ENCODE measurements around the gene NKX6-1.

NKX6-1 gene

GRCh38 chr4:84501721-84502267 is 2.7 kb upstream of the NKX6-1 start:
- H3K36me3 Mint-ChIP-seq (ENCODE audit: low read depth), result no peaks in the 10 kb centered on the region
- H3K4me3 Mint-ChIP-seq, result no peak overlapping the region
- no peak overlapping the region for H3K27ac Mint-ChIP-seq
- TF ChIP-seq CTCF (IDR thresholded peaks at IDR 0.05; ENCODE audit: unreplicated experiment in 3 of 3), result no peak
- peaks cover 2% of the 10 kb centered on the region for H3K9me3 Mint-ChIP-seq
- H3K4me1 Mint-ChIP-seq, result peaks cover 20% of the 10 kb centered on the region
- H3K27me3 Mint-ChIP-seq (ENCODE audit: low read depth), result peaks cover 88% of the 10 kb centered on the region

- peaks cover 2% of the 10 kb centered on the region for H3K9me3 Mint-ChIP-seq
- H3K36me3 Mint-ChIP-seq (ENCODE audit: low read depth), result no peaks in the 10 kb centered on the region
- H3K27me3 Mint-ChIP-seq (ENCODE audit: low read depth), result peaks cover 92% of the 10 kb centered on the region
- TF ChIP-seq CTCF (IDR thresholded peaks at IDR 0.05; ENCODE audit: unreplicated experiment in 3 of 3), result no peak
- peaks cover 23% of the 10 kb centered on the region for H3K4me1 Mint-ChIP-seq
- no peak overlapping the region for H3K4me3 Mint-ChIP-seq
- no peak overlapping the region for H3K27ac Mint-ChIP-seq
These were observed 2.1 kb upstream of the NKX6-1 start for GRCh38 chr4:84501202-84501503.

GRCh38 chr4:84500386-84501201 is 1.5 kb upstream of the NKX6-1 start:
- Mint-ChIP-seq H3K4me3 (peak overlapping the region; percentile 38 to 88 (median 81)), H3K4me1 (peaks cover 29% of the 10 kb centered on the region)

GRCh38 chr4:84499624-84499982 is 511 bp upstream of the NKX6-1 start:
- Mint-ChIP-seq H3K36me3 (ENCODE audit: low read depth) (no peaks in the 10 kb centered on the region), H3K4me1 (peaks cover 32% of the 10 kb centered on the region), H3K27ac (no peak overlapping the region), H3K9me3 (peaks cover 6% of the 10 kb centered on the region), H3K27me3 (ENCODE audit: low read depth) (peaks cover 98% of the 10 kb centered on the region), H3K4me3 (peak overlapping the region; percentile 81 to 88 (median 81))
- no peak for TF ChIP-seq CTCF (IDR thresholded peaks at IDR 0.05; ENCODE audit: unreplicated experiment in 3 of 3)

More at GRCh38 chr4:84500386-84501201, 1.5 kb upstream of the NKX6-1 start:
- Mint-ChIP-seq H3K27me3 (ENCODE audit: low read depth) (peaks cover 92% of the 10 kb centered on the region), H3K9me3 (peaks cover 2% of the 10 kb centered on the region), H3K27ac (no peak overlapping the region), H3K36me3 (ENCODE audit: low read depth) (no peaks in the 10 kb centered on the region)
- TF ChIP-seq CTCF (IDR thresholded peaks at IDR 0.05; ENCODE audit: unreplicated experiment in 3 of 3), result no peak

GRCh38 chr4:84498203-84498934 is 723 bp downstream of the NKX6-1 start:
- Mint-ChIP-seq H3K4me1 (peaks cover 32% of the 10 kb centered on the region), H3K9me3 (peaks cover 6% of the 10 kb centered on the region), H3K27ac (no peak overlapping the region), H3K36me3 (ENCODE audit: low read depth) (no peaks in the 10 kb centered on the region), H3K27me3 (ENCODE audit: low read depth) (peaks cover 98% of the 10 kb centered on the region), H3K4me3 (peak overlapping the region; percentile 81 to 88 (median 81))
- TF ChIP-seq CTCF (IDR thresholded peaks at IDR 0.05; ENCODE audit: unreplicated experiment in 3 of 3), result no peak

All from nephron (organoid).